Measurements from ENCODE around the gene OLFML3.

The OLFML3 gene

DNA sequence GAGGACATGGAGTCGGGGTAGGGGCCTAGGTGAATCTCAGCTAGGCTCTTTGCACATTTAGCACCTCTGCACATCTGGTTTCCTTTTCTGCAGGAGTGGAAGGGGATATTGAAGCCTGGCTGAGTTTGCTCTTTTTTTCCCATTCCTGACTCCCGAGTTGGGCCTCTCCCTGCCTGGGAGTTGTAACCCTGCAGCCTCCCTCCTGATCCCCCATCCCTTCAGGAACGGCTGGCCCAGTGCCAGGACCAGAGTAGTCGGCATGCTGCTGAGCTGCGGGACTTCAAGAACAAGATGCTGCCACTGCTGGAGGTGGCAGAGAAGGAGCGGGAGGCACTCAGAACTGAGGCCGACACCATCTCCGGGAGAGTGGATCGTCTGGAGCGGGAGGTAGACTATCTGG is 836 bp downstream of the OLFML3 start:
- Histone ChIP-seq H3K4me3 (ENCODE audit: extremely low read depth, insufficient read depth, low read length, poor library complexity, severe bottlenecking) (no peak overlapping the region), H3K9me3 (ENCODE audit: control insufficient read depth, low read length) (no peaks in the 10 kb centered on the region), H3K36me3 (ENCODE audit: control insufficient read depth, insufficient read depth, low read length) (peaks cover 15% of the 10 kb centered on the region), H3K27ac (ENCODE audit: low read depth, low read length, severe bottlenecking) (no peak overlapping the region), H3K4me1 (ENCODE audit: control insufficient read depth, insufficient read depth, low read length, poor library complexity, severe bottlenecking) (peaks cover 50% of the 10 kb centered on the region)
- WGBS, 2 experiments (ENCODE audit: insufficient coverage in 2 of 2), result 58 to 66% methylated on average over 6 to 9 of the region's 10 CpGs

- Histone ChIP-seq H3K27ac (ENCODE audit: low read depth, low read length, severe bottlenecking) (no peak overlapping the region), H3K4me3 (ENCODE audit: extremely low read depth, insufficient read depth, low read length, poor library complexity, severe bottlenecking) (no peak overlapping the region), H3K4me1 (ENCODE audit: control insufficient read depth, insufficient read depth, low read length, poor library complexity, severe bottlenecking) (peaks cover 33% of the 10 kb centered on the region), H3K9me3 (ENCODE audit: control insufficient read depth, low read length) (no peaks in the 10 kb centered on the region), H3K36me3 (ENCODE audit: control insufficient read depth, insufficient read depth, low read length) (peaks cover 11% of the 10 kb centered on the region)
- WGBS, 2 experiments (ENCODE audit: insufficient coverage in 2 of 2), result 74 to 75% methylated on average over 9 to 12 of the region's 18 CpGs
Measured at GRCh38 chr1:113981962-113982931, 3.0 kb downstream of the OLFML3 start.

DNA sequence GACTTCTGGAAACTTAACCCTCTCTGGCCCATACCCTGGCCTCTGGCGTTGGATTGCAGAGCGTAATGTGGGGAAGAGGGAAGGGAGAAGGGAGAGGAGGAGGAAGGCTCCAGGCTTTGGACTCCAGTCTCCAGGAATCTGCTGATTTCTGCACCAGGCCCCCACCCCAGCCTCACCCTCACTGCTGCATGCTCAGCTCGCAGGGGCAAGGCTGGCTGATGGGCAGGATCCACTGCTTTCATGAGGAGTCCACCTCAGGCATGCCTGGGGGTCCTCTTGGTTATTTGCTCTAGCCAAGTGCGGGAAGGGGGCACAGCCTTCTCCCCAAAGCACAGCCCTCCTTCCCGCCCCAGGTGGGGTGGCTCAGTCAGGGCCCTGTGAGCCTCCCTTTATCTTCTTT is 3.7 kb downstream of the OLFML3 start:
- Histone ChIP-seq H3K9me3 (ENCODE audit: control insufficient read depth, low read length) (no peaks in the 10 kb centered on the region), H3K36me3 (ENCODE audit: control insufficient read depth, insufficient read depth, low read length) (peaks cover 11% of the 10 kb centered on the region), H3K27ac (ENCODE audit: low read depth, low read length, severe bottlenecking) (no peak overlapping the region), H3K4me1 (ENCODE audit: control insufficient read depth, insufficient read depth, low read length, poor library complexity, severe bottlenecking) (peaks cover 26% of the 10 kb centered on the region), H3K4me3 (ENCODE audit: extremely low read depth, insufficient read depth, low read length, poor library complexity, severe bottlenecking) (no peak overlapping the region)
- WGBS, 2 experiments (ENCODE audit: insufficient coverage in 2 of 2), result 95% methylated on average over 2 of the region's 5 CpGs; no CpG with 5 or more reads in 1 of the 2 experiments

GRCh38 chr1:113983391-113983790 is 4.1 kb downstream of the OLFML3 start:
- peaks cover 11% of the 10 kb centered on the region for H3K36me3 ChIP-seq (ENCODE audit: control insufficient read depth, insufficient read depth, low read length)
- peaks cover 21% of the 10 kb centered on the region for H3K4me1 ChIP-seq (ENCODE audit: control insufficient read depth, insufficient read depth, low read length, poor library complexity, severe bottlenecking)
- H3K9me3 ChIP-seq (ENCODE audit: control insufficient read depth, low read length), result no peaks in the 10 kb centered on the region
- H3K4me3 ChIP-seq (ENCODE audit: extremely low read depth, insufficient read depth, low read length, poor library complexity, severe bottlenecking), result no peak overlapping the region
- no peak overlapping the region for H3K27ac ChIP-seq (ENCODE audit: low read depth, low read length, severe bottlenecking)
- WGBS, 2 experiments (ENCODE audit: insufficient coverage in 2 of 2), result 79 to 95% methylated on average over 6 to 8 of the region's 8 CpGs

DNA sequence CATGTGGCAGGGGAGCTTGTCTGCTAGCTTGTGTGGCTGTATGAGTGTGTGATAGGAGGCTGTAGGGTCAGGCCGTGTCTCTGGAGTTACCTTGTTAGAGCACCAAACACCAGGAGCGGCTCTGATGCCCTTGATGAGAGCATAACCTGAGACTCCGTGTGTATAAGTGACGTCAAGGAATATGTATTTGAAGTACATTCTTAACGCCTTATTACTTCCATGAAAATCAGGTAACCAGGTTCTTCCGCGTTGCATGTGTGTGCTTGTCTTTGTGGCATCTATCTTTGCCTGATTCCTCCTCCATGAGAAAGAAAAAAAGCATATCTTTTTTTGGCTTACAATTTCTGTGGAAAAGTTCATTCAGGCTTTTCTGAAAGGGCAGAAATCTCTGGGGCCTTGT is 4.6 kb downstream of the OLFML3 start:
- Histone ChIP-seq H3K36me3 (ENCODE audit: control insufficient read depth, insufficient read depth, low read length) (peaks cover 11% of the 10 kb centered on the region), H3K4me3 (ENCODE audit: extremely low read depth, insufficient read depth, low read length, poor library complexity, severe bottlenecking) (no peak overlapping the region), H3K9me3 (ENCODE audit: control insufficient read depth, low read length) (no peaks in the 10 kb centered on the region), H3K4me1 (ENCODE audit: control insufficient read depth, insufficient read depth, low read length, poor library complexity, severe bottlenecking) (peaks cover 18% of the 10 kb centered on the region), H3K27ac (ENCODE audit: low read depth, low read length, severe bottlenecking) (no peak overlapping the region)
- 88 to 97% methylated on average over 1 to 7 of the region's 7 CpGs for WGBS, 2 experiments (ENCODE audit: insufficient coverage in 2 of 2)

DNA sequence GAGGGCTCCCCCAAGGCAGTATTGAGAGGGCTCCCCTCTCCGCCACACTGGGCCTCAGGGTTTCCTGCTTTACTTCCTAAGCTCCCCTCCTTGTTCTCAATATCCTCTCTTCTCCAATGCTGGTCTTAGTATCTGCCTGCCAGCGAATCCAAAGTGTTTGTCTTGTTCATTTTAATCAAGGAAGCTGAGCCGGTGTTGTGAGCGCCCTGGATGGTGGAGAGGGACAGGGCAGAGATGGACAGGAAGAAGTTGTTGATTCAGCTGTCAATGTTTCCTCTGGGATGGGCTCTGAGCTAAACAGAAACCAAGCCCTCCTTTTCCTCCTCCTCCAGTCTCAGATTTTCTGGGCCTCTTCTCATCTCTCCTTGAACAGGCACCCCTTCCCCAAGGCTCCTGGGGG is 5.4 kb downstream of the OLFML3 start:
- no peak overlapping the region for H3K27ac ChIP-seq (ENCODE audit: low read depth, low read length, severe bottlenecking)
- peaks cover 11% of the 10 kb centered on the region for H3K36me3 ChIP-seq (ENCODE audit: control insufficient read depth, insufficient read depth, low read length)
- H3K4me3 ChIP-seq (ENCODE audit: extremely low read depth, insufficient read depth, low read length, poor library complexity, severe bottlenecking), result no peak overlapping the region
- 75 to 100% methylated on average over 2 to 4 of the region's 4 CpGs for WGBS, 2 experiments (ENCODE audit: insufficient coverage in 2 of 2)
- no peaks in the 10 kb centered on the region for H3K9me3 ChIP-seq (ENCODE audit: control insufficient read depth, low read length)
- peaks cover 15% of the 10 kb centered on the region for H3K4me1 ChIP-seq (ENCODE audit: control insufficient read depth, insufficient read depth, low read length, poor library complexity, severe bottlenecking)

DNA sequence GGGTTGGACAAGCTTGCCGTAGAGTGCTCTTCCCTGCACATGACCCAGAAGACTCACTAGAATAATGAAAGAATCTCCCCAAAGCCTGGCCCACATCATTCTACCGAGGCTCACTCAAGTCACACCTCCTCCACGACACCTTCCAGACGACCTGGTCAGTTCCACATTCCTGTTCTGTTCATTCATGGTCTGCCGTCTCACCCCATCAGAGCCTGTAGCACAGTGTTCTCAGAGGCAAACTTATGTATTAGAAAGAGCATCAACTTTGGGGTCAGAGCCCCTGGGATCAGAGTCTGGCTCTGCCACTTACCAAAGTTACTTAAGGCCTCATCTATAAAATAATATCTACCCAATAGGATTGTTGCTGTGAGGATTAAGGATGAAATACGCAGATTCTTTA is 7.5 kb downstream of the OLFML3 start:
- 63 to 69% methylated on average over 5 of the region's 6 CpGs for WGBS, 2 experiments (ENCODE audit: insufficient coverage in 2 of 2)
- H3K27ac ChIP-seq (ENCODE audit: low read depth, low read length, severe bottlenecking), result no peak overlapping the region
- H3K4me3 ChIP-seq (ENCODE audit: extremely low read depth, insufficient read depth, low read length, poor library complexity, severe bottlenecking), result no peak overlapping the region

GRCh38 chr1:113987259-113987658 is 8.0 kb downstream of the OLFML3 start:
- 79 to 92% methylated on average over 4 of the region's 5 CpGs for WGBS, 2 experiments (ENCODE audit: insufficient coverage in 2 of 2)
- H3K4me1 ChIP-seq (ENCODE audit: control insufficient read depth, insufficient read depth, low read length, poor library complexity, severe bottlenecking), result peaks cover 4% of the 10 kb centered on the region
- no peak overlapping the region for H3K4me3 ChIP-seq (ENCODE audit: extremely low read depth, insufficient read depth, low read length, poor library complexity, severe bottlenecking)
- H3K9me3 ChIP-seq (ENCODE audit: control insufficient read depth, low read length), result no peaks in the 10 kb centered on the region
- H3K36me3 ChIP-seq (ENCODE audit: control insufficient read depth, insufficient read depth, low read length), result no peaks in the 10 kb centered on the region
- no peak overlapping the region for H3K27ac ChIP-seq (ENCODE audit: low read depth, low read length, severe bottlenecking)

More for the DNA sequence above, 7.5 kb downstream of the OLFML3 start:
- no peaks in the 10 kb centered on the region for H3K36me3 ChIP-seq (ENCODE audit: control insufficient read depth, insufficient read depth, low read length)
- peaks cover 6% of the 10 kb centered on the region for H3K4me1 ChIP-seq (ENCODE audit: control insufficient read depth, insufficient read depth, low read length, poor library complexity, severe bottlenecking)
- no peaks in the 10 kb centered on the region for H3K9me3 ChIP-seq (ENCODE audit: control insufficient read depth, low read length)

GRCh38 chr1:113990530-113990929 is 11.3 kb downstream of the OLFML3 start:
- H3K4me3 ChIP-seq (ENCODE audit: extremely low read depth, insufficient read depth, low read length, poor library complexity, severe bottlenecking), result no peak overlapping the region
- H3K27ac ChIP-seq (ENCODE audit: low read depth, low read length, severe bottlenecking), result no peak overlapping the region
- H3K36me3 ChIP-seq (ENCODE audit: control insufficient read depth, insufficient read depth, low read length), result no peaks in the 10 kb centered on the region
- WGBS, 2 experiments (ENCODE audit: insufficient coverage in 2 of 2), result 40 to 100% methylated on average over 1 of the region's 2 CpGs
- H3K4me1 ChIP-seq (ENCODE audit: control insufficient read depth, insufficient read depth, low read length, poor library complexity, severe bottlenecking), result no peaks in the 10 kb centered on the region
- H3K9me3 ChIP-seq (ENCODE audit: control insufficient read depth, low read length), result peaks cover 10% of the 10 kb centered on the region

- Histone ChIP-seq H3K36me3 (ENCODE audit: control insufficient read depth, insufficient read depth, low read length) (no peaks in the 10 kb centered on the region), H3K4me3 (ENCODE audit: extremely low read depth, insufficient read depth, low read length, poor library complexity, severe bottlenecking) (no peak overlapping the region), H3K27ac (ENCODE audit: low read depth, low read length, severe bottlenecking) (no peak overlapping the region), H3K4me1 (ENCODE audit: control insufficient read depth, insufficient read depth, low read length, poor library complexity, severe bottlenecking) (no peaks in the 10 kb centered on the region), H3K9me3 (ENCODE audit: control insufficient read depth, low read length) (peaks cover 11% of the 10 kb centered on the region)
- WGBS, 2 experiments (ENCODE audit: insufficient coverage in 2 of 2), result 87 to 88% methylated on average over 2 to 3 of the region's 4 CpGs
Measured at GRCh38 chr1:113990961-113991360, 11.7 kb downstream of the OLFML3 start.

DNA sequence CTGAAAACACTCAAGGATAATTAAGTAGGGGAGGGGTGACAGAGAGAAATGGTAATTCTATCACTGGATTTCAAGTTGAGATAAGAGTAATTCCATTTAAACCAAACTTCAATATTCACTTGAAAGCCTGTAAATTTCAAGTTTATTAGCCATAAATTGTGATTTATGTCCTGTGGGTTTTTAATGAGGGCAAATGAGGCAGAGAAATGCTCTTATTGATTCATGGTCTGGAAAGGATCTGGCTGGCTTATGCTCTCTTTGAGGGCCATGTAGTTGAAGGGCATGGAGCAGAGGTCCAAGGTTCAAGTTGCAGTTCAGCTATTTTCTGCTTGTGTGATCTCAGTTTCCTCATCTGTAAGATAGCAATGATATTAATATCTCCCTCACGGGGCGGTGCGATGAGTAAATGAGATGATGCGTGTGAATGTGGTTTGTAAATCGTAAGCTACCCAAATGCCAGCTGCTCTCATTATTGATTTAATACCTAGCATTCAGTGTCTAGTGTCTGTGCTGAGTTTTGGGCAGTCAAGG is 12.3 kb downstream of the OLFML3 start:
- no peaks in the 10 kb centered on the region for H3K4me1 ChIP-seq (ENCODE audit: control insufficient read depth, insufficient read depth, low read length, poor library complexity, severe bottlenecking)

More for the DNA sequence above, 12.3 kb downstream of the OLFML3 start:
- no CpG with 5 or more reads among the region's 5 CpGs for WGBS, 2 experiments (ENCODE audit: insufficient coverage in 2 of 2)
- Histone ChIP-seq H3K27ac (ENCODE audit: low read depth, low read length, severe bottlenecking) (no peak overlapping the region), H3K36me3 (ENCODE audit: control insufficient read depth, insufficient read depth, low read length) (no peaks in the 10 kb centered on the region), H3K9me3 (ENCODE audit: control insufficient read depth, low read length) (peaks cover 11% of the 10 kb centered on the region), H3K4me3 (ENCODE audit: extremely low read depth, insufficient read depth, low read length, poor library complexity, severe bottlenecking) (no peak overlapping the region)

Measured in mesodermal cell (in vitro differentiated cells).